Left hindlimb (tissue), 1 donor: ENCODE data around the gene IFT88.
A peak's percentile ranks its signal among the peaks of the same experiment; 100 is the strongest.

Experiments used
- DNase-seq: peaks from one replicate; pipeline ENCODE4 v3.0.0-alpha.2; 2018

Gene IFT88

DNA sequence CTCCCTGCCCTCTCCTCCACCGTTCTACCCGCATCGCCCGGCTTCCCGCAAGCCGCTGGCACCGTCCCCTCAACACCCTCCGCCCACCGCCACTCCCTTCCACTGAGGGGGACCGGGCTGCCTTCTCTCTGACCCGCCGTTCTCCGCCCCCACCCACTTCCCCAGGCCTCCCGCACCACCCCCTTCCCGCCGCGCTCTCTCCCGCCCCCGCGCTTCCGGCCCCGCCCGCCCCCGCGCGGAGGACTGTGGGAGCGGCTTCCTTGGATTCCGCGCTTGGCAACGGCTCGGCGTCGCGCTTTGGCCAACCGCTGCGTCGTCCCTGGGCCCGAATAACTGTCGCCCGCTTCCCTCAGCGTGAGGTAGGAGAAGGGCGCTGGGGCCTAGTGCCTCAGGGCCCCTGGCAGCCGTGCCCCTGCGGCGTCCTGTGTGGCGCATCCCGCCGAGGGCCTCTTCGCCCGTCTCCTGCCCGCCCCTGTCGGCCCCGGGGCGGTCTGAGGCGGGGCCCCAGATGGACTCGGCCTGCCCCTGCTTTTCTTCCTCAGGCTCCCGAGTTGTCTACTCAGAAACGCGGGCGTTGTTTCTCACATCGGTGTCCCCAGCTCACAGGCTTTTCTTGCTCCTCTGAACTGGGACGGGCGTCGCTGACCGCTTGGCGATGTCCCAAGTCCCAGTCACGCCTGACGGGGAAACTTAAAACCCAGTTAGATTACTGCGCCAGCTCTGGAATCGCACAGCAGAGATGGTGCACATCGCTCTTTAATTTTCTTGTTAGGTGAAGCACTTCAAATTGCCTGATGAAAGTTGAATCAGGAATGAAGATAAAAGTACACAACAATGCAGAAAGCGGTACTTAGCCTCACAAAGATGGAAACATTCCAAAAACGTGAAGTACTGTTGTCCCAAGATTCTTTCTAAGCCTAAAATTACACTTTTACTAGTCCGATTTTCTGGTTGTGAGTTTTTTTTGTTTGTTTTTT, at the start of gene IFT88:
Gene IFT88, plus strand, starts transcription at position 260 of the 977 bp plus-strand sequence. CDS start 7,229 bp downstream, outside the sequence.
- peak; percentile 96 for DNase-seq

DNA sequence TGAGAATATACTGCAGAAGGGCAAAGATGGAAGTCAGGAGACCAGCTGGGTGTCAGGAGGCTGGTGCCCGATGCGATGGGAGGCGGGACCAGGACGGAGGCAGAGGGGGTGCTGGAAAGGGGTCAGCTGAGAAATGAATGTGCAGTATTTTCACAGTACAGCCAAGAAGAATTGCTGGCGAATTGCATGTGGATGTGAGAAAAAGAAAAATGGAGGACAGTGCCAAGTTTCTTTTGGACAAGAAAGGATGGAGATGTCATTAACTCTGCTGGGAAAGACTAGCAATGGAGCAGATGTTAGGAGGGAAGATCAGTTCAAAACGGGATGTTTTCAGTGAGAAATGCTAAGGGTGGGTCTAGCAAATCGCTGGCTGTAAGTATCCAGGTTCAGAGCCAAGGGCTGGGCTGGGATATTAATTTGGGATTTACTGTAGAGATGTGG, 48.3 kb upstream of the IFT88 start:
- peak; percentile 66 for DNase-seq

DNA sequence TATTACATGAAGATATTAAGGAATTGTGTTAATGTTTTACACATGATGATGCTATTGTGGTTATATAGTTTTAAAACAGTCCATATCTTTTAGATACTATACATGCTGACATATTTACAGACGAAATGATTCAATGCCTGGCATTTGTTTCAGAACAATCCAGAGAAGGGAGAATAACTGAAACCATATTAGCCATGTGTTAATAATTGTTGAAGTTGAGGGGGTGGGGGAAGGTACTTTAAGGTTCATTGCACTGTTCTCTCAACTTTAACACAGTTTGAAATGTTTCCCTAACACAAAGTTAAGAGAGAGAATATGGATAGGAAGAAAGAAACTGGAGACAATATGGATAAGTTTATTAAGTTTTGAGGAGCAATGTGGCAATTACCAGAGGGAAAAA, 47.1 kb upstream of the IFT88 start:
- no peak for DNase-seq

- no peak for DNase-seq
Measured at GRCh38 chr13:20521364-20522115, 45.4 kb upstream of the IFT88 start.

- DNase-seq, result peak; percentile 50
Measured at GRCh38 chr13:20525144-20525600, 41.8 kb upstream of the IFT88 start.

DNA sequence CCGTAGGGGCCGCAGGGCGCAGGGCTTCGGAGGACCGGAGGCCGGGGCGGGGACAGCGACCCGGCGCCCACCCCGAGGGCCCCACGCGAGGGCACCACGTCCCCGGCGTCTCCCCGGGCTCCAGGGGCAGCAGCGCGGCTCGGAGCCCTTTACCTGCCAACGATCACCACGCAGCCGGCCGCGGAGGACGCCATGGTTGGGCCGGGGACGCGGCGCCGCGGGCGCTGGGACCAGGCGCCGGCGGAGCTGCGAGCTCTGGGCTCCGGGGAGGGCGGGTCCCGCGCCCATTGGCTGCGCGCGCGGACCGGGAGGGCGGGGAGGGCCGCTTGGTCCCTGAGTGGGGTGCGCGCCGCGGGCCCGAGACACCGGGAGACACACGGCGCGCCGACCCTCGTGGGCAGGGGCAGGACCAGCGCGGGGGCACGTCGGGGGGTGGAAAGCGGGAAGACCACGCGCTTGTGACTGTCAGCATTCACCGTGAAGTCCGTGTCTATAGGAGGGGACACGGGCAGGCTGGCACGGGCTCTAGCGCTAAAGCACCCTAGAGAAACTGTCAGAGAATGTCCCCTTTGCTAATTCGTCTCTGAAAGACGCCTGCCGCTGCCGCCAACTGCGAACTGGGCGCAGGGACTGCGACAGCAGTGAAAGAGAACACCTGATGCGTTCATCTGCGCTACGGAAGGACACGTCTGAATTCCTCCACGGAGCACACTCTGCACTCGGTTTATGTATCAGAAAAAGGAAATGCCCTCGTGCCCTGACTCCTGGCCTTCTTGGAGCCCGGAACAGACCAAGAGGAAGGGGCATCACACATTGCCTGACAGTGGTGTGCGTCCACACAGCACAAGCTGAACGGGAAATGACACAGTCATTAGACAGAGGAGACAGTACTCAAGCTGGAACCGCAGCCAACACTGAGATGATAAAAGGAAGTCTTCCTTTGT, 41.1 kb upstream of the IFT88 start, which contains the start of gene CRYL1:
Gene CRYL1, minus strand, starts transcription at position 257 of the 944 bp plus-strand sequence. Its CDS starts 63 bp downstream, at position 194.
- DNase-seq, result peak; percentile 78

GRCh38 chr13:20526664-20527063, 40.3 kb upstream of the IFT88 start:
- DNase-seq, result no peak

- DNase-seq, result no peak
Measured at GRCh38 chr13:20528452-20528851, 38.5 kb upstream of the IFT88 start.

- no peak for DNase-seq
Measured at GRCh38 chr13:20534038-20534608, 32.8 kb upstream of the IFT88 start.

GRCh38 chr13:20536992-20537391, 30.0 kb upstream of the IFT88 start:
- DNase-seq, result no peak

DNA sequence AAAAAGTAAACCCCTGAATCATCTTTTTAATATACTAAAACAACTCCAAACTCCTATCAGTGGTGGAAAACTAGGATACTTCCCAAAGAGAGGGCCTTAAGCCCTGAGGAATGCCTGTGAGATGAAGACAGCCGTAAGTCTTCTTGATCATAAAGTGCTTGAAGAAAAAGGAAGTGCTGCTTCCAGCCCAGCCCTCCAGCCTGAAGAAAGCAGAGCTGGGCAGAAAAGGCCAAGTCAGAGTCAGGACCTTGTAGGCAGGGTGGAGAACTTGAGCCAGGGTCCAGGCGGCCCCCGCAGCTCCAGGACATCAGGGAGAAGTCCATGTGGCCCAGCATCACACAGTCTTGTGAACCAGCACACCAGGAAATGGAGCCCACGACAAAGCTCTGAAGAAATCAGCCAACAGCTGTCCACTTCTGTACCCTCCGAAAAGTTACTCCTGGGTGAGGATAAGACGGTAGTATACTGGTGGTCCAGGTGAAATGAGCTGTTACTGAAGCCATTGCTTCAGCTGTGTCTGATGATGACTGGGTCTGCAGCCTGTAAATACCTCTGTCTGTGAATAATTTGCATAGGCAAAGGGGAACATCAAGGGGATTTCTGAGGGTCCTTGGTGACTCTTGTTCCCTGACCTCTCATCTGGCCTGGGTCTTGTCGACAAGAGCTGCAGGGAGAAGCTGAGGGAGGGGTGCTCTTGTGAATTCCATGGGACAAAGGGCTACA, 22.6 kb upstream of the IFT88 start:
- DNase-seq, result no peak

DNA sequence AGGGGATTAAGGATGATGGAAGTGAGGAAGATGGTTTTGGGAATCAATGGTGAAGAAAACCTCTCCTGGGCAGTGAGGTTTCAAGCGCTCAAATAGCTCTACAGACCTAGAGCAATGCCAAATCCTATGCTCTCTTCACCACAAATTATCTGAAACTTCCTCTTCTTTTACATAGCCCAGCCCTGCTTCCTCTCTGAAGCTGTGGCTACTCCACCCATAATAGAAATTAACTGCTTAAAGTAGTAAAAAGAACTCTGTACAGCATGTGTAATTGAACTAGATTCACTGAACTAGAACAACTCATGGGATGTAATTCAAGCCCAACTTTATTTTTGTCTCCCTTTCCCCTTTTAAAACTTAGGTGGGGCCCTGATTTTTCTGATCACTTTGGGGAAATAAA, 20.4 kb upstream of the IFT88 start:
- no peak for DNase-seq

DNA sequence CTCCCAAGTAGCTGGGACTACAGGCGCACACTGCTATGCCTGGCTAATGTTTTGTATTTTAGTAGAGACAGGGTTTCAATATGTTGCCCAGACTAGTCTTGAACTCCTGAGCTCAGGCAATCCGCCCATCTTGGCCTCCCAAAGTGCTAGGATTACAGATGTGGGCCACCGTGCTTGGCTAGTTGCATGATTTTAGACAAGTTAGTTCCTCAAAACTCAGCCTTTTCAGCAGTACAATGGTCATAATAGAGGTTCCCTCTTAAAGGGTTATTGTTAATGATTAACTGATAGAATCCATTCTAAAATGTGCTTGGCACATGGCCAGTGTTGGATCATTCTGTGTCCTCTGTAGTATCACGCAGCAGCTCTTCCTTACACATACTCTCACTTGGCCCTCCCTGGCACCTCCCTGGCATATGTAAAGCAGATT, 19.5 kb upstream of the IFT88 start:
- no peak for DNase-seq

GRCh38 chr13:20550799-20551198, 16.2 kb upstream of the IFT88 start:
- no peak for DNase-seq

- DNase-seq, result peak; percentile 71
Measured at GRCh38 chr13:20553311-20553710, 13.6 kb upstream of the IFT88 start.

DNA sequence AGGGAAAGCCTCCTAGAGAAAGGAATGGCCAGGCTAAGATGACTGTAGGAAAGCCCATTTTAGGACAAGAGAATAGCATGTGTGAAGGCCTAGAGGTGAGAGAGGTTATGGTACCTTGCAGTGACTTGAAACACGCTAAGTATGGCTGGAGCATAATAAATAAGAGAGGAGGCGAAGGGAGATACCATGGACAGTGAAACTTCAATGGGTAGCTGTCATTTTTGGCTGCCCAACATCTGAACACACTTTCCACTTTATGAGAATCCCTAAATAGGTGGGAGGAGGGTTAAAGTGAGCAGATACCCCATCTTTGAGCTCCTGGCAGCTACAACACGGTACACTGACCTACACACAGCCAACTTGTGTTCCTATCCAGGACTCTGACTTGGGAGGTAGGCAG, 8.0 kb upstream of the IFT88 start:
- no peak for DNase-seq

GRCh38 chr13:20559659-20560356, 7.1 kb upstream of the IFT88 start:
- DNase-seq, result no peak

GRCh38 chr13:20561741-20562140, 5.2 kb upstream of the IFT88 start:
- DNase-seq, result no peak

GRCh38 chr13:20565115-20565736, 1.7 kb upstream of the IFT88 start:
- no peak for DNase-seq

- no peak for DNase-seq
Measured at GRCh38 chr13:20566468-20566897, 474 bp upstream of the IFT88 start.
